Right lobe of liver (tissue), 6 donors: ENCODE measurements around the gene PHF11. TPM values are rescaled to one million over a fixed set of nuclear protein-coding genes. Genes with fewer than 3 reads are reported as not detected.

Source experiments
- ATAC-seq, 4 donors: fragments of 200-7000 bp; cut with Tn5 transposase; one replicate each; pipeline ENCODE4 v1.9.1; 2020; ENCODE audit warnings: mild to moderate bottlenecking in 4 of 4, moderate library complexity in 4 of 4
- DNase-seq, 3 donors: peaks; one replicate each; pipeline ENCODE4 v3.0.0-alpha.2; 2020
- H3K27ac ChIP-seq, 3 donors: fragments of 200-600 bp; one replicate each; pipeline ENCODE4 v1.8.0; 2022
- H3K27me3 ChIP-seq, 2 donors: fragments of 200-600 bp; one replicate each; pipeline ENCODE4 v1.8.0; 2022
- H3K36me3 ChIP-seq, 4 donors: fragments of 200-600 bp; sonication (generic) in 1 of 4; one replicate each; pipeline versions ENCODE4 v1.5.1 to v1.8.0; 2017 to 2022; ENCODE audit warnings: control low read depth in 1 of 4
- H3K4me1 ChIP-seq, 4 donors: fragments of 200-600 bp; sonication (generic) in 1 of 4; one replicate each; pipeline versions ENCODE4 v1.5.1 to v1.8.0; 2017 to 2022; ENCODE audit warnings: control low read depth in 1 of 4
- H3K4me3 ChIP-seq, 3 donors: fragments of 200-600 bp; one replicate each; pipeline ENCODE4 v1.8.0; 2022
- H3K9me3 ChIP-seq, 4 donors: fragments of 200-600 bp; sonication (generic) in 1 of 4; one replicate each; pipeline versions ENCODE4 v1.5.1 to v1.8.0; 2017 to 2022; ENCODE audit warnings: control low read depth in 1 of 4
- POLR2A ChIP-seq: fragments of 450-650 bp; IDR thresholded peaks from one replicate; pipeline ENCODE4 v1.6.1; 2017; ENCODE audit warnings: antibody characterized with exemption, mild to moderate bottlenecking
- WGBS: methylation state at CpG from one replicate; pipeline ENCODE4 v1.1.6; 2018; ENCODE audit warnings: low coverage, low lambda C conversion rate; ENCODE audit not compliant: insufficient coverage; ENCODE audit errors: missing lambda C conversion rate; 5-methylcytosine and 5-hydroxymethylcytosine counted together
- intact Hi-C, 2 donors: fragments of 100-400 bp; cut with DNase I; formaldehyde crosslinking; loops; one replicate each; pipeline versions ENCODE4 v1.11.2 to v1.14.1; 2022
- total RNA-seq, 6 experiments: library from RNA; depleted of rRNA in 2 of 6; stranded (reverse); fragments of >200 nt in 2 of 6; fragmentation: NEBNext Ultra II Directional in 3 of 6; extraction: Animal tissue kit (Norgen Biotek cat#: 25700) in 3 of 6; gene quantifications; one replicate each; pipeline versions ENCODE4 v1.1.0 to v1.2.4, GENCODE V29; 2016 to 2023
- TF ChIP-seq, protein P1 (sequence below), 4 donors: fragments of 200-600 bp in 3 of 4; fragments of 450-650 bp in 1 of 4; IDR thresholded peaks; one replicate each; pipeline versions ENCODE4 v1.5.1 to v1.8.0; 2016 to 2022; ENCODE audit warnings: antibody characterized with exemption in 4 of 4, mild to moderate bottlenecking in 2 of 4
- donor health status: DM: no; HTN: yes; CAD: no.
- donor health status: DM: no; HTN: no; CAD: no.
- donor health status: DM: no; HTN: no; CAD: no.
- donor health status: DM: no; HTN: yes; CAD: no.
- donor health status: DM: no; HTN: yes; CAD: no.

PHF11 gene
- total RNA-seq, 6 experiments from 2014 or later, result 10.8 to 21.4 (median 17.2) TPM

DNA sequence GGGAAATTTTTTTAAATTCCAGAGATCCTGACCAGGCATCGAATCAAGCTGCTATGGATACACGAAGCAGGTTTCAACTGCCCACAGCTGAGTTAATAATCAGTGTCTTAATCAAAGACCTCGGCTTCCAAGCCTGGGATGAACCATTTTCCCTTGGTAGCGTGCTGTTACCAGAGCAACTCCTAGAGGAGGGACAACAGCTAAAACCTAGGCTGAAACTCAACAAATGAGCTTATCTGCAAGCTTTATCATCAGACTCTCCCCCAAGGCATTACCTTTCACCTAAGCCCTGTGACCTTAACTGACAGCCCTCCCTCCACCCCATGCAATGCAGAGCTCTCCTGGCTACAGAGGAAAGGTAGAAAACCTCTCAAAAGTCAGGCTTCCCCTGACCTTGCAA is 49.9 kb downstream of the PHF11 start:
- H3K9me3 ChIP-seq, result no peaks in the 10 kb centered on the region
- H3K27me3 ChIP-seq, result no peaks in the 10 kb centered on the region
- H3K36me3 ChIP-seq, result peaks cover 0 to 11% (median 6%) of the 10 kb centered on the region in 4 donors
- intact Hi-C loops, result no loop called here
- H3K4me3 ChIP-seq, result no peak overlapping the region
- TF ChIP-seq POLR2A, result no peak
- TF ChIP-seq, protein P1, sequence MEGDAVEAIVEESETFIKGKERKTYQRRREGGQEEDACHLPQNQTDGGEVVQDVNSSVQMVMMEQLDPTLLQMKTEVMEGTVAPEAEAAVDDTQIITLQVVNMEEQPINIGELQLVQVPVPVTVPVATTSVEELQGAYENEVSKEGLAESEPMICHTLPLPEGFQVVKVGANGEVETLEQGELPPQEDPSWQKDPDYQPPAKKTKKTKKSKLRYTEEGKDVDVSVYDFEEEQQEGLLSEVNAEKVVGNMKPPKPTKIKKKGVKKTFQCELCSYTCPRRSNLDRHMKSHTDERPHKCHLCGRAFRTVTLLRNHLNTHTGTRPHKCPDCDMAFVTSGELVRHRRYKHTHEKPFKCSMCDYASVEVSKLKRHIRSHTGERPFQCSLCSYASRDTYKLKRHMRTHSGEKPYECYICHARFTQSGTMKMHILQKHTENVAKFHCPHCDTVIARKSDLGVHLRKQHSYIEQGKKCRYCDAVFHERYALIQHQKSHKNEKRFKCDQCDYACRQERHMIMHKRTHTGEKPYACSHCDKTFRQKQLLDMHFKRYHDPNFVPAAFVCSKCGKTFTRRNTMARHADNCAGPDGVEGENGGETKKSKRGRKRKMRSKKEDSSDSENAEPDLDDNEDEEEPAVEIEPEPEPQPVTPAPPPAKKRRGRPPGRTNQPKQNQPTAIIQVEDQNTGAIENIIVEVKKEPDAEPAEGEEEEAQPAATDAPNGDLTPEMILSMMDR (IDR thresholded peaks at IDR 0.05), result no peak
- ATAC-seq (no peak), DNase-seq (no peak)
- H3K27ac ChIP-seq, result no peak overlapping the region
- H3K4me1 ChIP-seq, result no peaks in the 10 kb centered on the region
- WGBS, result 90% methylated on average over 2 of the region's 4 CpGs

DNA sequence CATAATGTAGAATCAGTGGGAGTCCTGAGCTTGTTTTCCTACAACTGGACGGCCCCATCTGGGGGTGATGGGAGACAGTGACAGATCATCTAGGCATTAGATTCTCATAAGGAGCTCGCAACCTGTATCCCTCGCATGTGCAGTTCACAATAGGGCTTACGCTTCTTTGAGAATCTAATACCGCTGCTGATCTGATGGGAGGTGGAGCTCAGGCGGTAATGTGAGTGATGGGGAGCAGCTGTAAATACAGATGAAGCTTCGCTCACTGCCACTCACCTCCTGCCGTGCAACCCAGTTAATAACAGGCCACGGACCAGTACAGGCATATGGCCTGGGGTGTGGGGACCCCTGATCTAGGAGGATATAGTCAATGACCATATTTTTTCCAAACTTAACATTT is 50.8 kb downstream of the PHF11 start:
- H3K4me1 ChIP-seq, result no peaks in the 10 kb centered on the region
- 94% methylated on average over 8 of the region's 9 CpGs for WGBS
- no peaks in the 10 kb centered on the region for H3K27me3 ChIP-seq
- ATAC-seq (no peak), DNase-seq (no peak)
- no peak for TF ChIP-seq POLR2A
- TF ChIP-seq, protein P1 (IDR thresholded peaks at IDR 0.05), result no peak
- H3K27ac ChIP-seq, result no peak overlapping the region
- H3K4me3 ChIP-seq, result no peak overlapping the region
- intact Hi-C loops, result no loop called here
- H3K9me3 ChIP-seq, result no peaks in the 10 kb centered on the region
- H3K36me3 ChIP-seq, result peaks cover 0 to 9% (median 5%) of the 10 kb centered on the region in 4 donors

DNA sequence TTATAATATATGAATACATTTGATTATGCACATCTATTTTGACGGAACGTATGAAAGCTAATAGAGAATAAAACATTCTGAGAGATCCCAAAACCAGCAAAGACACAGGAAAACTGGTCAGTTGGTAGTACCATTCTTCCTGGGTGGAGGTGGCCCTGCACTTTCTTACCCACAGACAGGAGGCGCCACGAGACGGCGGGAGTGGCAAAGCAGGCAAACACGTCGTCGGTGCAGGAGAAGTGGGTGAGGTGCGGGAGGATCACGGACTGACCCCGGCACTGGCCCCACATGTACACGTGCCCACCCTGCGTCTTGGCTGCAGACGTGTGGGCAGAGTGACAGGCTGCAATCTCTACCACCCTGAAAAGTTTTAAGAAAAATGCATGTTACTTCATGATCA is 53.5 kb downstream of the PHF11 start:
- Histone ChIP-seq H3K4me1 (no peaks in the 10 kb centered on the region), H3K36me3 (peaks cover 0 to 8% (median 4%) of the 10 kb centered on the region in 4 donors), H3K9me3 (no peaks in the 10 kb centered on the region), H3K27me3 (no peaks in the 10 kb centered on the region), H3K4me3 (no peak overlapping the region), H3K27ac (no peak overlapping the region)
- ATAC-seq (peak in 3 of 4 donors; percentile 29 to 50 (median 29)), DNase-seq (no peak)
- TF ChIP-seq, protein P1 (IDR thresholded peaks at IDR 0.05), result peak in 2 of 4 donors; percentile 13 to 15
- no peak for TF ChIP-seq POLR2A
- intact Hi-C loops, result no loop called here
- 64% methylated on average over 5 of the region's 15 CpGs for WGBS

DNA sequence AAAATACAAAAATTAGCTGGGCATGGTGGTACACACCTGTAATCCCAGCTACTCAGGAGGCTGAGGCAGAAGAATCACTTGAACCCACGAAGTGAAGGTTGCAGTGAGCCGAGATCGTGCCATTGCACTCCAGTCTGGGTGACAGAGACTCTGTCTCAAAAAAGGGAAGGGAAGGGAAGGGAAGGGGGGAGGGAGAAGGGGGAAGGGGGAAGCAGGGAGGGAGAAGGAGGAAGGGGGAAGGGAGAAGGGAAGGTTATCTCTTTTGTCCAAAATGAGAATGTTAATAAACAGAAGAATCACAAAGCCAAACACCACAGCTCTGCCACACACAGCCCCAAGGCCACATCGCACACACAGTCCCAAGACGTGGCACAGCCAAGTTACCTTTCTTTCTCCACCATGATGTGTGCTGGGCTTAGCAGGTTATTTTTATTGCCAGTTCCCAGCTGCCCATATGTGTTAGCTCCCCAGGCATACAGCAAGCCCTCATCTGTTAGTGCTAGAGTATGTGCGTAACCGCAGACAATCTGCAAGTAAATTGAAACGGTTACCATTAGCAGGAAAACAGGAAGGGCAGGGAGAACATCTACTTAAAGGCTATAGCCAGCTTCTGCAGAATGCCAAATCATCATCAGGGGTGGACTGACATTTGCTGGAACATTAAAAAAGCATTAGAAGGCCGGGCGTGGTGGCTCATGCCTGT is 55.3 kb downstream of the PHF11 start:
- no peak overlapping the region for H3K27ac ChIP-seq
- no peaks in the 10 kb centered on the region for H3K27me3 ChIP-seq
- WGBS, result 69% methylated on average over 7 of the region's 10 CpGs
- H3K9me3 ChIP-seq, result no peaks in the 10 kb centered on the region
- ATAC-seq (peak in 1 of 4 donors; percentile 41), DNase-seq (no peak)
- TF ChIP-seq, protein P1 (IDR thresholded peaks at IDR 0.05), result no peak
- TF ChIP-seq POLR2A, result no peak
- H3K4me3 ChIP-seq, result no peak overlapping the region
- H3K36me3 ChIP-seq, result peaks cover 0 to 8% (median 1%) of the 10 kb centered on the region in 4 donors
- intact Hi-C loops, result no loop called here
- no peaks in the 10 kb centered on the region for H3K4me1 ChIP-seq
